HG03571 (cell line): ENCODE results near the gene DBNDD2.

Source experiments
- ATAC-seq: cut with Tn5 transposase; IDR thresholded peaks from one replicate; pipeline ENCODE4 v1.9.1; 2021; ENCODE audit not compliant: unreplicated experiment

Gene DBNDD2

DNA sequence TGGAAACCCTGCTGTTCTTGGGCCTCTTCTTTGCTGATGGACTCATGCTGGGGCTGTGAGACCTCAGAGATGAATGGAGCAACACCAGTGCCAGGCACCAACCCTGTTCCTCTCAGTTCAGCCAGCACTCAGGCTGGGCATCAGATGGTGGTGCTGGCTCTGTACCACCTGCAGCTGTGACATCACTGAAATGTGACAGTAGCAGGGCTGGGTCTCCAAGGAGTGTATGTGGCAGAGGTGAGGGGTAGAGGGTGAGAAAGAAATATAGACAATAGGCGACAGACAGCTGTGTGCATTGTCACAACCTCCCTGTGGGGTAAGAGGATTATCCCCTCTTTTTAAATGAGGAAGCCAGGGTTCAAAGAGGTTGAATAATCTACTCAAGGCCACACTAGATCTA, 29.9 kb upstream of the DBNDD2 start, which contains the start of gene TP53TG5:
TSS of gene TP53TG5 (minus strand) at position 135 of the 400 bp plus-strand sequence. CDS start at position 46, 89 bp downstream.
- no peak for ATAC-seq

DNA sequence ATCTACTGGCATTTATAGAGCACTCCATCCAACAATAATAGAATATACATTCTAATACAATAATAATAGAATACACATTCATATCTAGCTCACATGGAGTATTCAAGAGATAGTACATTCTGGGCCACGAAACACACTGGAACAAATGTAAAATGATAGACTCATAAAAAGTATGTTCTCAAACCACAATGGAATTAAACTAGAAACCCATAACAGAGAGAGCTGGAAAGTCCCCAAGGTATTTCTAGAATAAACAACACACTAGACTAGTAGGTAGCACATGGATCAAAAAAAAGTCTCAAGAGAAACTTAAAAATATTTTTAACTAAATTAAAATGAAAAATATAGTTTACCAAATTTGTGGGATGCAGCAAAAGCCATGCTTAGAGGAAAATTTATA, 20.8 kb upstream of the DBNDD2 start:
- ATAC-seq: no peak

DNA sequence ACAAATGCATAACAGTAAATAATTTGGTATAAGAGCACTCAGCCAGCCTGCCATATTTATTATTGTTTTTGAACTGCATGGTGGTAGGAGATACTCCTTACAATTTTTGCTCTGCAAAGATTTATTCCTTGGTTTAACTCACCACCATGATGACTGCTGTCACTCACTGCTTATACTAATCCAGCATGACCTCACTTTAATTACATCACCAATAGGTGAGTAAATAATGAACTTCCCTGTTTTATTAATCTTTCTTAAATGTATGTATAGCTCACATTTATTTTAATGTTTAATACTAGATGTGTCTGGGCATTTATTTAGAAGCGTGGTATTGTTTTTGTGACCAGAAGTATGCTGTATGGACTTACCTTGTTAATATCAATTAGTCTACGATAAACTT, 17.2 kb upstream of the DBNDD2 start:
- no peak for ATAC-seq

DNA sequence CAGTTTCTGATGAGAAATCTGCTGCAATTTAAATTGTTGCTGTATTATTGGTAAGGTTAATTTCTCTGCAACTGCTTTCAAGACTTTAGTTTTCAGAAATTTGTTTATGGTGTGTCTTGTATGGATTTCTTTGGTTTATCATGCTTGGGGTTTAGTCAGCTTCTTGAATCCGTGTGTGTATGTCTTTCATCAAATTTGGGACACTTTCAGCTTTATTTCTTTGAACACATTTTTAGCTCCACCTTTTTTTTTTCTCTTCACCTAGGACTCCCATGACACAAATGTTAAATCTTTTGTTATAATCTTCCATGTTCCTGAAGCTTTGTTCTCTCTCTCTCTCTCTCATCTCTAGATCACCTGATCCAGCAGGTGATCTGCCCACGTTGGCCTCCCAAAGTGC, 16.5 kb upstream of the DBNDD2 start:
- no peak for ATAC-seq

DNA sequence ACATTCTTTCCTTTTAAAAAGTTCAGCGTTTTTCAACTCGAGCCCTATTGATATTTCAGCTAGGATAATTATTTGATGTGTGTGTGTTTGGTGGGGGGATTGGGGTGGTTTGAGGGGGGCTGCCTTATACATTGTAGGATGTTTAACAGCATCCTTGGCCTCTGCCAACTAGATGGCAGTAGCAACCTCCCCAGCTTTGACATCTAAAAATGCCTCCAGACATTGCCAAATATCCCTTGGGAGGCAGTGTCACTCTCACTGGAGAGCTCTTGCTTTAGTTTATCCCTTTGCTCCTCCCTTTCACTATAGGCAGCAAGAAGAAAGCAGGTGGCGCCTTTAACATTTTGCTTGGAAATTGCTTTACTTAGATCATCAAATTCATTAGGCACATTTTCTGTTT, 15.4 kb upstream of the DBNDD2 start:
- no peak for ATAC-seq

DNA sequence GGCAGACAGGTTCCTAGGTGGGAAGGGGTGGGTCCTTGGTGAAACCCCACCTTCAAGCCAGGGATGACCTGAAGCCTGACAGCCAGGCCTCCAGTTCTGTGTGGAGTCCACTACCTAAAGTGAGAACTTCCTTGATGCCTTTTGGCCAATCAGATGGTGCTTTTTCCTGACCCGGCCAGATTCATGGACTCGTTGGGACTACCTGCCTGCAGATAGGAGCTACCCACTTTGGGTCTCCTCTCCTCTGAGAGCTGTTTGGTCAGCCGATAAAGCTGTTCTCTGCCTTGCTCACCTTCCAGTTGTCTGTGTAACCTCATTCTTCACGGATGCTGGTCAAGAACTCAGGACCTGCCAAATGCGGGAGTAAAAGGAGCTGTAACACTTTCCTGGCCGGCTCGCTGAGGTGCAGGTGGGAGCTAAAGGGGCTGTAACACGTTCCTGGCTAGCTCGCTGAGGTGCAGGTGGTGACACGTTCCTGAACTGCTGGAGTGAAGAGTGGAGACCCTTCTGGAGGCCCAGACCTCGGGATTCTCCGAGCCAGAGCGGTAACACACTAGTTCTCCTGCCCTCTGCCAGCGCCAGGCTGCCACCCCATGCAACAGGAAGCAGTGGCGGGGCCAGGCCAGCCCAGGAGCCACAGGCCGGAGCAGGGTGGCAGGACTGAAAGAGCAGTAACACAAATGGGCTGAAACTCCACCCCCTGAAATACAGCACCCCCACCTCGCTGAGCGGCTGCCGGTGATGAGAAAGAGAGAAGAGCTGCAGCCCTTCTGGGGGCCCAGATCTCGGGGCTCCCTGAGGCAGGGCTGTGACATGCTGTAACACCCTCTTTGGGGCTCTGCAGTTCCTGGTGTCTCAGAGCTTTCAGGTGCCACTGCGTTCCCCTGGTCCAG, 13.6 kb upstream of the DBNDD2 start:
- ATAC-seq: no peak

DNA sequence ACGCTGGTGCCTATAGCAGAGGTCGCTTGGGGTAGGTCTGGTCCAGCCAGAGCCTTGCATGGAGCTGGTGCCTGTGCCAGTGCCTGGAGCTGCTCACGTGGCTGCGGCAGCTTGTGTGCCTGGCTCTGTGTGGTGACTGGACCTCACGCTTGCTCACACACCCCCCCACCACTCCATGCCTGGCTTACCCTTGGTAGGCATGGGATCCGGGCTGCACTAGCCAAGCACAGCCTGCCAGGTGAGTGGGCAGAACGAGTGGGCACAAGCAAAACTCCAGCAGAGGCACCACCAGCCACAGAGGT, 13.0 kb upstream of the DBNDD2 start:
- no peak for ATAC-seq

DNA sequence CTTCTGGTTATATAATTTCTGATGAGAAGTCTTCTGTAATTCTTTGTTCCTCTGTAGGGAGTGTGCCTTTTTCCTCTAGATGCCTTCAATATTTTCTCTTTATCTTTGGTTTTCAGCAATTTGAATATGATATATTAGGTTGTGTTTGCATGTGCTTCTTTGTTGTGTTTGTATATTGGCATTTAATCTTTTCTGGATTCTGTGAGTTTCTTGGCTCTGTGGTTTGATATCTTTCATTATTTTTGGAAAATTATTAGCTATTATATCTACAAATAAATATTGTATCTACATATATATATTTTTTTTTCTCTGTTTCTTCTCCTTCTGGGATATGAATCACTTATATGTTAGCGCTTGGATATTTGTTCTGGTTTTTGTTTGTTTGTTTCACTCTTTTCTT, 9.1 kb upstream of the DBNDD2 start:
- ATAC-seq: no peak

DNA sequence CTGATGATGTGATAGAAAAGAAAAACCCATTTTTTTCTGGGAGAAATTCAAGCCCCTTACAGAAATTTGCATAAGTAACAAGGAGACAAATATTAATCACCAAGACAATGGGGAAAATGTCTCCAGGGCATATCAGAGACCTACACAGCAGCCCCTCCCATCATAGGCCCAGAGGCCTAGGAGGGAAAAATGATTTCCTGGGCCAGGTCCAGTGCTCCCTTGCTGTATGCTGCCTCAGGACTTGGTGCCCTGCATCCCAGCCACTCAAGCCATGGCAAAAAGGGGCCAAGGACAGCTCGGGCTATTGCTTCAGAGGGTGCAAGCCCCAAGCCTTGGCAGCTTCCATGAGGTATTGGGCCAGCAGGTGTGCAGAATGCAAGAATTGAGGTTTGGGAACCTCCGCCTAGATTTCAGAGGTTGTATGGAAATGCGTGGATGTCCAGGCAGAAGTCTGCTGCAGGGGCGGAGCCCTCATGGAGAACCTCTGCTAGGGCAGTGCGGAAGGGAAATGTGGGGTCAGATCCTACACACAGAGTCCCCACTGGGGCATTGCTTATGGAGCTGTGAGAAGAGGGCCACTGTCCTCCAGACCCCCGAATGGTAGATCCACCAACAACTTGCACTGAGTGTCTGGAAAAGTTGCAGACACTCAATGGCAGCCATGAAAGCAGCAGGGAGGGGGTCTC, 7.6 kb upstream of the DBNDD2 start:
- ATAC-seq: no peak

DNA sequence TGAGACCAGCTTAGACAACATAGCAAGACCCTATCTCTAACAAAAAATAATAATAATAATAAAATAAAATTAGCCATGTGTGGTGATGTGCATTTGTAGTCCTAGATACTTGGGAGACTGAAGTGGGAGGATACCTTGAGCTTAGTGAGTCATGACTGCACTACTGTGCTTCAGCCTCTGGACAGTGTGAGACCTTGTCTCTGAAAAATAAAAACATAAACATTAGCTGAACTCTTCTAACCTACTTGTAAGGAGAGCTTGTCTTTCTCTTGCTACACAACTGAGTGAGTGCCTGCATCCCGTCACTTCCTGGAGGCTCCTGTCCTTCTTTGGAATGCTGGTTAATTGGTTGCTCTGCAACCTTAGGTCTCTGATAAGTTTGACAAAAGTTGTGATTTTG, 5.1 kb upstream of the DBNDD2 start:
- ATAC-seq: no peak

DNA sequence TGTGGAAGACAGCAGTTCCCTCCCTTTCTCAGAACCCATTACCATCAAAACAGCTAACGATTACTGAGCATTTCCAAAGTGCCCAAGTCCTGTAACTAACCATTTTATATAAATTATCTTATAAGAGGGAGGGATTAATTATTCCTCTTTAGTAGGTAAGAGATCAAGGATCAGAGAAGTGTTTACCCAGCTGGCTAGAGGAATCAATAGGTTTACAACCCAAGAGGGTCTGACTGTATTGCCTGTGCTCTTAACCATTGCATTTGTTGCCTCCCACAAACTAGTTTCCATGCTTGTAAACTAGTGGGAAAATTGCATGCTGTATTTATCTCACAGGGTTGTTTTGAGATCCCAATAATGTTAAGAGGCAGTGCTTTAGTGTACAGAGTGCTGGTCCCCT, 3.7 kb upstream of the DBNDD2 start:
- no peak for ATAC-seq

DNA sequence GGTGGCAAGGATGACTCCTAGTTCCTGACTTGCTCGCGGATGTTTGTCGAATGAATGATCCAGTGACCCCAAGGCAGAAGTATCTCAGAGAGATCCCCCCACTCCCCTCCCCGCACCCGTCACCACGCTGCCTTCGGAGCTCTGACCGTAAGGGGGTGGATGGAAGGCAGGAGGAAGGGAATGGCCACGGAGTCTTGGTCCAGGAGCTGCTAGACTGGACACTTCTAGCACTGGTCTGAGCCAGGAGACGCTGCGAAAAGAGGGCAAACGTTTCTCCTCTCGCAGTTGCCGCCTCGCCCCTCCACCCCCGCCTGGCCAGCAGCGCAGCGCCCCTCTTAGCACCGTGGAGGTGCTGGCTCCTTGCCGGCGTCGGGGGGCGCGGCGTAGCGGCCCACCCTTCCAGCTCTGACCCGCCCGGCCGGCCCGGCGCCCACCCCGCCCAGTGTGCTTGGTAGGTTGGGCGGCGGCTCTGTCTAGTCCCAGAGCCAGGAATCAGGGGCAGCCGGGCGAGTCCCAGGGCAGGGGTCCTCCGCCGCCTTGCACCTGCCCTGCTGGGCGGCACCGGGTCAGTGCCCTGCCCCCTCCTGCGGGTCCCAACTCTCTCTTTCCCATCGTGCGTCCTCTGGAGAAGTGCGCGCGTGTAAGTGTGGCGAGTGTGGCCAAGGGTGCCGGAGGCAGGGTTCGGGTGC, 2.4 kb upstream of the DBNDD2 start:
- no peak for ATAC-seq

DNA sequence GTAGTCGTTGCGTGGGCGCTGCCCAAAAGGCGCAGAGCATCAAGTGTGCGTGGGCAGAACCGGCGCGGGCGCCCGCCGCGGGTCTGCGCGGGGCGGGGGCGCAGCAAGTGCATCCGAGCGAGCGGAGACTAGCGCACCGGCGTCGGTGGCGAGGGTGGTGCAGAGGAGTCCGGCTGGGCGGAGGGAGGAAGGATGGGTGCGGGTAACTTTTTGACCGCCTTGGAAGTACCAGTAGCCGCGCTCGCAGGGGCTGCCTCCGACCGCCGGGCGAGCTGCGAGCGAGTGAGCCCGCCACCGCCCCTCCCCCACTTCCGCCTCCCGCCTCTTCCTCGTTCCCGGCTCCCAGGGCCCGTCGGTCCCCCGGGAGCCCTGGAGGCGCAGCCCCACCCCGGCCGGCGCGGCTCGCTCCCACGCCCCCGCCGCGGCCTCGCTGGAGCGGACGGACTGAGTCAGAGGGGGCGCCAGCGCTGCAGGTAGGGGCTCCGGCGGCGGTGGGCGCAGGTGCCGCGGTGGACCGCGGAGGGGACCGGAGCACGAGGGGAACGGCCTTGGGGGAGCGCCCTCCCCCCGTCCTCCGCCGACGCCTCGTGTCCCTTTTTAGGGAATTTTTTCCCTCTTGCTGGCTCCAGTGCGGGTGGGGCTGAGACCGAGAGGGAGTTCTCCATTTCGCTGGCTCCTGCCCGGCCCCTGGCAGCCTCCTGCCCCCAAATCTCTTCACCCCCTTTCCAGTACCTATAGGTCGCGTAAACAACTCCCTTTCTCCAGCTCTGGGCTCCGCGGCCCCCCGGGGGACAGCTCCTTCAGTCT, 1.6 kb upstream of the DBNDD2 start:
- no peak for ATAC-seq

DNA sequence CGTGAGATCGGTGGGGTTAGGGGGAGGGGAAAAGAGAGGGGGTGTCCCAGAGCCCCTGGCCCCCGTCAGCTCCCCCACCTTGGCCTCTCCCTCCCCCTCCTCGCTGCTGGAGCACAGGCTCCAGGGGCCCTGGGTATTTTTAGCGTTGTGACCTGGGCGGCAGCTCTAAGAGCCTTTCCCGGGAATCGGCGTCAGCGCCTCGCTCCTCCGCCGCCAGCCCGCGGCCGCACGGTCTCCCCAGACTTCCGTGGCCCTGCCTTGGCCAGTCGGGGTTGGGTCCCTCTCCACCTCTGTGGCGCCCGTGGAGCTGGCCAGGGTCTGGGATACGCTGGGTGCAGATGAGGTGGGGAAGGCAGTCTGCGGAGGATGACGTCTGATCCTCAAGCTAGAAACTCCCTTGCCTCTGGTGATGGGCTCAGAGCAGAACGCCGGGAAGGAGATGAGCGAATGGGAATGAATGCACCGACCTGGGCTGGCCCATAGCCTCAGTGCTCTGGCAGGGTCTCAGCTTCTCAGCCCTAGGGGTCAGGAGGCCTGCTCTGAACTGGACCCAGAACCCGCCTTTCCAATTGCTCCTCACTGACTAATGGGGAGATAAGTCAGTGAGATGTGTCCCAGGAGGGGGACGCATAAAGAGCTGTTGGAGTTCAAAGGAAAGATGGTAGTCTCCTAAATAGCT, 883 bp upstream of the DBNDD2 start:
- ATAC-seq: no peak

DNA sequence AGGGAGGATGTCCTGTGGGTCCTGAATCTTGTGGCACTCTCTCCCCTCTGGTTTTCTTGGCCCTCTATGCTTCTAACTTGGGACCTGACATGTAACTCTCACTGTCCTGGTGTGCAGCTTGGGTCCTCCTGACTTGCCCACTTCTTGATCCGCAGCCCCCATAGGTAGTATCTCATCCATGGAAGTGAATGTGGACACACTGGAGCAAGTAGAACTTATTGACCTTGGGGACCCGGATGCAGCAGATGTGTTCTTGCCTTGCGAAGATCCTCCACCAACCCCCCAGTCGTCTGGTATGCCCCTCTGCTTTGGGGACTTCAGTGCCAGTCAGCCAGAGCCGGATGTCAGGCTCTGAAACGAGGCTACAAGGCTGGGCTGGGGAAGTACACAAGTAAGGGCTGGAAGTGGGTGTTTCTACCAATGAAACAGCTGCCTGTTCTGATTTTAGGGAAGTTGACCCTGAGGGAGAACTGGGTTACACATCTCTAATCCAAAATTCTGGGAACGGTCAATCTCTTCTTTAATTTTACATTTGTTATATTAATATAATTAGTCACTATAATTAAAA, 641 bp downstream of the DBNDD2 start:
- ATAC-seq: no peak

DNA sequence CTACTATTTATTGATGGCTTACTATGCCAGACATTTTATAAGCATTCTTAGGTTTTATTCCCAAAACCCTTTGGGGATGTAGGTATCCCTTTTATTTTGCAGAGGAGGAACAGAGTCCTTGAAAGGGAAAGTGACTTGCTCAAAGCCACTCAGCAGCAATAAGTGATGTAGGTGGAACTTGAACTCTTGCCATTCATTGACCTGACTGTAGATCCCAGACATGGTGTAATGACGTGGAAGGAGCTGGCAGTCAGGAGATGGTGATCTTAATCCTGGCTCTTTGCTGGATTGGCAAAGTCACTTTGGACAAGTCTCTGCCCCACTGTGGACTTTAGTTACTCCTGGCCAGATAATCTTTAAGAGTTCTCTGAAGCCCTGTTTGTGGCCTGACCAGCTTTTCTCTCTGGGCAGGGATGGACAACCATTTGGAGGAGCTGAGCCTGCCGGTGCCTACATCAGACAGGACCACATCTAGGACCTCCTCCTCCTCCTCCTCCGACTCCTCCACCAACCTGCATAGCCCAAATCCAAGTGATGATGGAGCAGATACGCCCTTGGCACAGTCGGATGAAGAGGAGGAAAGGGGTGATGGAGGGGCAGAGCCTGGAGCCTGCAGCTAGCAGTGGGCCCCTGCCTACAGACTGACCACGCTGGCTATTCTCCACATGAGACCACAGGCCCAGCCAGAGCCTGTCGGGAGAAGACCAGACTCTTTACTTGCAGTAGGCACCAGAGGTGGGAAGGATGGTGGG, 1.6 kb downstream of the DBNDD2 start:
- ATAC-seq: no peak

DNA sequence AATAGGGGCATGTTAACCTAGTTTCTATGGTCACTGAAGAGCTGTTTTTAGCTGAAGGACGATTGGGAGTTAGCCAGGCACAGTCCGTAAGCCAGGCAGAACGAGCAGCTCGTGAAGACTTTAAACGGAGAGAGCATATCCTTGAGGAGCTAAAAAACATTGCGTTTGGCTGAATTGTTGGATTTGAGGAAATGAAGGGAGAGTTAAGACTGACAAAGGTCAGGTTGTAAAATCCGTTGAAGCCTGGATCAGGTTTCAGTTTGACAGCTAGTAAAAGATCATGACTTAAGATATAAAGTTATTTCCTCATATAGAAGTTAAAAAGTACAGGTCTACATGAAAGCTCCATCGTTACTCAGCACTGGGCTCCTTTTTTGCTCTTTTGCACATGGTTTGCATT, 2.8 kb downstream of the DBNDD2 start:
- no peak for ATAC-seq

DNA sequence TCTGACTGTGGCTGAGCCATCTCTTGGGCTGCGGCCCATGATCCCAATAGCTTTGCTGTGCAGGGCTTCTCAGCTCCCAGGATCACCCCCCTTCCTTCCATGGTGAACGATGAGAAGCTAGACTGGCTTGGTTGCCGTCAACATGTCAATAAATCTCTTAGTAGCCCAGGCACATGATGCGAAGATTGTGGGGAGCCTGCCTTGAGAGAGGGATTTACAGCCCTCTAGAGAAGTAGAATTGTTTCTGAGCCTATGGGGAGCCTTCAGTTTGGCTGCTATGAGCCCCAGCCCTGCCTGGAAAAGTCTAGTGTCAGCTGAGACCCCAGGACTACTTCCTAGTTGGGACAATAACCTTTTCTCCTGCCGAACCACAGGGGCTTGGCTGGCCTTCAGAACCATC, 4.6 kb downstream of the DBNDD2 start:
- no peak for ATAC-seq

DNA sequence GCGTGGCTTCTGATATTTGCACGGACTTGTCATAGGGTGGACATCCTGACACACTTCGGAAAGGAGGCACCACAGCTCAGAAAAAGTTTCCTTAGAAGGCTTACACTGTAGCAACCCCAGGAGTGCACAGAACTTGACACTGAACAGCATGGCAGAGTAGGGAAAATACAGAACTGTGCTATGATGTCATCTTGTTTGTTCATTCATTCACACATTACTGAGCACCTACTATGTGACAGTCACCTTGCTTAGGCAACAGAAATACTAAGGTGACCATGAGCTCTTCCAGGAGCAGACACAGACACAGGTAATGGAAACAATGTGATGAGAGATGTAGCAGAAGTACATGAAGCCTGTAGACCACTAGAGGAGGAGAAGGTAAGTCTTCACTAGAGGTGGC, 5.4 kb downstream of the DBNDD2 start:
- no peak for ATAC-seq
